Posterior cingulate gyrus (tissue), 11 donors: ENCODE measurements around the gene ARHGAP32.

Experiments used
- DNase-seq, 10 donors: peaks; one replicate each; pipeline versions ENCODE4 v3.0.0 to v3.0.0-alpha.2; 2020 to 2021; ENCODE audit warnings: mixed read lengths in 3 of 10
- intact Hi-C: fragments of 100-400 bp; cut with DNase I; formaldehyde crosslinking; loops from one replicate; pipeline ENCODE4 v1.15.1; 2023

The ARHGAP32 gene

DNA sequence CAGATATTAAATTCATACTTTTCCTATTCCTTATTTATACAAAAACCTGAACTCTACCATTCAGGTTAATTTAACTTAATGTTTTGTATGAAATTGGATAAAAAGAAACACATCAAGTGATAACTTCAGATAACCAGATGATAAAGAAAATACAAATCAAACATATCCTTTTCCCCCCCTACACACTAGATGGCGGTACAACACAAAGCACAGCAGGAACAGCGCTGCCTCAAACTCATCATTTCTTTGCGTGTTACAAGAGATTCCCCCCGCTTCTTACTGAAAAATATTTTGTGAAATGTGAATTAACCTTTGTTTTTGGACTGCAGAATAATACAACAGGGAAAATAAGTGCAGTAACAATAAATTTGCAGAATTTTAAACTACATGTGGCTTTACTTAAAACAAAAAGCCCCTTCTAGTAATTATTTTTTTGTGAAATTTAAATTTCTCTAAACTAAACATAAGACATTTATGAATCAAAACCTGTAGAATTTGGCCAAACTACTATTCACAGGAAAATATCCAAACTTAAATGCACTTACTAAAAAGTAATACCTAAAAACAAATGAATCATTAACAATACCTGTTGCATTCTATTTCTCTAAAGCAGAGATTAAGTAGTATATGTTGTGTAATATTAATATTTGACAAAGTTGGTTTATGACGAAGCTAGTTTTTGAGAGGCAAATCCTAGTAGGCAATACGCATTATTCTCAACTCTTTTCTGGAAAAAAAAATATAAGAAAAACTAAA is 74.4 kb downstream of the ARHGAP32 start:
- DNase-seq = peak in 4 of 10 donors; percentile 26 to 86 (median 42)
- intact Hi-C loops = loop anchor here (1.0 to 2.0 kb wide), 2 partner anchors 215 to 633 kb away; no protein-coding TSS in a partner anchor

DNA sequence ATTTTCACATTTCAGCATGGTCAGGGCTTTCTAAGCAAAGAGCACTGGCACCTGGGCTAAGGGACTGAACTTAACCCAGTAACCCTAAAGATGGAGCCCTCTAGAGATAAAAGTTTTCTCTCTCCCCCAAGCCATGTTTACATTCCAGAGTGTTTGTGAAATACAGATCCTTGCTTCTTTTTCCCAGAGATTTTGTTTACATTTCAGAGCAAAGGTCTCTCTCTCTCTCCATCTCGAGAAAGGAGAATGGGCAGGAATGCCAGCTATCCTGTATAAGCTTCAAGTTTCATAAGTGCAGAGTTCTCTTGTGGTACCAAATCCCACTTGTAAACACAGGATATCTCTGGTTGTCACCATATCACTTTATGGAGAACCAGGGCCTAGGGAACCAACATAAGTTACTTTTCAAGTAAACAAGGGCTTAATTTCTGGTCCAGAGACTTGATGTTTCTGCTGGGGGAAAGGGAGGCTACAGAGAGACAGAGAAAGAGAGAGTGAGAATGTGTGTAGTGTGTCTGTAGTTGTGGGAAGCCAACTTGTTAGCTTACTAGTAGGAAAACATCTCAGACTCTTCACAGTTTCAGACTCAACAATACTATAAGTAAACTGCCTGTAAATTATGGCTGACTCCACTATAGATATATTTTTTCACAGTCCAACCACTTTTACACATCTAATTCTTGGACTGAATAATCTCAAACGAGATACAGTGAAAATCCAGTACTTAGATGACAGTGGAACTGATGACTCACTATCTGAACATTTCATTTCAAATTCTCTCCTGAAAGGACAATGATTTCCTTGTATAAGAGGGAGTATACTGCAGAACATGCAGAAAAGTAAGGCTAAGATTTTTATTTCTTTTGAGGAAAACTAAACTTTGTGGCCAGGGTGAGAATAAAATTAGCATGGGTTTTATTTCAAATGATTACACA is 76.2 kb downstream of the ARHGAP32 start:
- no peak for DNase-seq

DNA sequence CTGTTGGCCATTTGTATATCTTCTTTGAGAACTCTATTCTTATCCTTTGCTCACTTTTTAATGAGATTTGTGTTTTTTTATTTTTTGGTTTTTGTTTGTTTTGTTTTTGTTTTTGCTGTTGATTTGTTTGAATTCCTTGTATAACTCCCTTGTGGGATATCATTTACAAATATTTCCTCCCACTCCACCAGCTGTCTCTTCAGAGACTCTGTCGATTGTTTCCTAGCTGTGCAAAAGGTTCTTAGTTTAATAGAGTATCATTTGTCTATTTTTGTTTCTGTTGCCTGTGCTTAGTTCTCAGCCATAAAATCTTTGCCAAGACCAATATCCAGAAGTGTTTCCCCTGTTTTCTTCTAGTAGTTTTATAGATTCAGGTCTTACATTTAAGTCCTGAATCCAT is 82.4 kb downstream of the ARHGAP32 start:
- intact Hi-C loops = no loop called here
- DNase-seq = no peak

More for the DNA sequence above, 76.2 kb downstream of the ARHGAP32 start:
- intact Hi-C loops = loop anchor here (2.0 kb wide), 1 partner anchor 635 kb away; no protein-coding TSS in a partner anchor

DNA sequence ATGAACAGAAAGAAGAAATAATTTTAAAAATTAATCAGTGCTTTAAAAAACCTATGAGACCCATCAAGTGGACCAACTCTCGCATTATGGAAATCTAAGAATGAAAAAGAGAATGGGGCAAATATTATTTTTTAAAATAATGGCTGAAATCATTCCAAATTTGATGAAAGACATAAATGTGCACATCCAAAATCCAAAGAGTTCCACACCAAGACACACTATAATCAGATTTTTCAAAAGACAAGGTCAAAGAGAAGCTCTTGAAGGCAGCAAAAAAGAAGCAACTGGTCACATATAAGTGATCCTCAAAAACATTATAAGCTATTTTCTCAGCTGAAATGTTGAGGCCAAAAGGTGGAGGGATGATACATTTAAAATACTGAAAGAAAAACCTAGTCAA is 85.3 kb downstream of the ARHGAP32 start:
- intact Hi-C loops = no loop called here
- no peak for DNase-seq

DNA sequence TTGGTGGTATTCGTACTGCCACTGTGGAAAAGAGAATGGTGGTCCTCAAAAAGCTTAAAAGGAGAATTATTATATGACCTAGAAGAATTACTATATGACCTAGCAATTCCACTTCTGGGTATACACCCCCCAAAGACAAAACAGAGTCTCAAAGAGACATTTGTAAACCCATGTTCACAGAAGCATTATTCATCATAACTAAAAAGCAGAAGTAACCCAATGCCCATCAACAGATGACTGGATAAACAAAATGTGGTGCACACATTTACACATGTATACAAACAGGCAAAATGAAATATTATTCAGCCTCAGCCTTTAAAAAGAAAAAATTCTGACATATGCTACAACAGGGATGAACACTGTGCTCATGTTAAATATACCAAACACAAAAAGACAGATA is 89.4 kb downstream of the ARHGAP32 start:
- DNase-seq = no peak
- intact Hi-C loops = no loop called here

DNA sequence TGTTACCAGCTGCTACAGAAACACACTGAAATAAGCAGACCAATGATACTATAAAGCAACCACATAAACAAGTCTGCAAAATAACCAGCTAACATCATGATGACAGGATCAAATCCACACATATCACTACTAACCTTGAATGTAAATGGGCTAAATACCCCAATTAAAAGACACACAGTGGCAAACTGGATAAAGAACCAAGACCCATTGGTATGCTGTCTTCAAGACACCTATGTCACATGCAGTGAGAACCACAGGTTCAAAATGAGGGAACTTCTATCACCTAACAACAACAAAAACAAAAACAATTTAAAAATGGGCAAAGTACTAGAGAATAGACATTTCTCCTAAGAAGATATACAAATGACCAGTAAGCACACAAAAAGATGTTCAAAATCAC is 89.9 kb downstream of the ARHGAP32 start:
- no peak for DNase-seq
- intact Hi-C loops = no loop called here

DNA sequence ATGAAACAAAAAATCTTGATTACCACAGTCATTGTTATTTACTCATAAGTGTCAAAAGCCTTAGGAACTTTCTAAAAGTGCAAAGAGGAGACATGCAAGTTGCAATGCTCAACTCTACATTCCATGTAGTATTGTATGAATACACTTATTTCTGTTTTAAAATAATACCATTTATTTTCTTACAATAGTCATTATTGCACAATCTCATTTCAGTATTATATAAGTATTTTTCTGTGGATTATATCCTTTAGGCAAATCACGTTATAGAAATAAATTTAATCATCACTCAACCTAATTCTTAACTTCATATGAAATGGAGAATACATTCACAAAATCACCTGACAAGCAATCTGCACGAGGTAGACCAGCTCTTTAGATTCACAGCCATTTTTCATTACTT is 98.8 kb downstream of the ARHGAP32 start:
- DNase-seq = no peak
- intact Hi-C loops = no loop called here

DNA sequence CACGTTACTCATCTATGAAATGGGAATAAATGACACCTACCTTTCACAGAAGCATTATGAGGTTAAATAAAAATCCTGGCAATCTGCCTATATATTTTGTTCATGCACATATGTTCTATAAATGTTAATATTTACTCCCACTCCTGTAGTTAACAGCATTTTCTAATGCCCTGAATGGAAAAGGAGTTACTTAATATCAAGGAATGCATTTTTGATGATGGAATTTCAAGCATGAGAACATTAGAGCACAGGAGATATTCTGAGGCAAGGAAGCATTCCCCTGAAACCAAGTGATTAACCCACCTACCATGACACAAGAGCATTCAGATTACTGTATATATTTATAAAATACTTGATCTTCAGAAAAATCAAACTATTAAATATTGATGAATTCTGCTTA is 102.1 kb downstream of the ARHGAP32 start:
- intact Hi-C loops = no loop called here
- DNase-seq = no peak

DNA sequence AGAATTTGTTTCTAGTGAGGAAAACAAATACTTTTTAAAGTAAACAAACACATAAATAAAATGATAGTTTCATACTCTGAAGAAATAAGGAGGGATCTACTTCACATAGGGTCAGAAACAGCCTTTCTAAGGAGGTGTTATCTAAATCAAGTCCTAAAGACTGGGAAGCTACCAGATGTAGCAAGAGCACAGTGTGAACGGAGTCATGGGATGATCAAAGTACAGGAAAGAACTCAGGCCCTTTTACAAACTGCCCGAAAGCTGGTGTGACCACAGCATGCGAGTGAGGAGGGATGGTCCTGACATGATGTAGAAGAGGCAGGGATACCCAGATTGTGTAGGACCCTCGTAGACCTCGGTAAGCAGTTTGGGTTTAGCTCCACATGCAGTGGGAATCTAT is 102.8 kb downstream of the ARHGAP32 start:
- intact Hi-C loops = no loop called here
- no peak for DNase-seq

DNA sequence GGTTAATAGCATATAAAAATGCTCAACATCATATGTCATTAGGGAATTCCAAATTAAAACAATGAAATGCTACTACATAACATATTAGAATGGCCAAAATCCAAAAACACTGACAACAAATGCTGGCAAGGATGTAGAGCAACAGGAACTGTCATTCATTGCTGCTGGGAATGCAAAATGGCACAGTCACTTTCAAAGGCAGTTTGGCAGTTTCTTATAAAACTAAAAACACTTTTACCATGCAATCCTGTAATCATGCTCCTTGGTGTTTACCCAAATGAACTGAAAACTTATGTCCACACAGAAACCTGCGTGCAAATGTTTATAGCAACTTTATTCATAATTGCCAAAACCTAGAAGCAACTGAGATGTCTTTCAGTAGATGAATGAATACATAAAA is 105.1 kb downstream of the ARHGAP32 start:
- DNase-seq = no peak
- intact Hi-C loops = no loop called here

DNA sequence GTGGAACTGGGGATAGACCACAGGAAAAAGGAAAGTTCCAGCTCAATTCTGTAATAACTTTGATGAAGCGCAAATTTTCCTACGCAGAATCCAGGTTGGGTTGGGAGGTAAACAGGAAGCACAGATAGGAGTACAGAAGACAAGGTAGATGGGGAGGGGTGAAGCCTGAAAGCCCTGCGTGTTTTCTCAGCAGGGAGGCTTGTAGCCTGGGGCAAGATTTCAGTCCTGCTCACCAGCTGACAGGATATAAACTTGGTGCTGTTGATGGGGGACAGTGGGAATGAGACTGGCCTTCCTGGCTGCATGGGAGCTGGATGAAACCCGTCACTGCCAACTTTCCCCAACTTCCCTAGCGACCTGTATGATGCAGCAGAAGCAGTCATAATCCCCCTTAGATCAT is 114.9 kb downstream of the ARHGAP32 start:
- intact Hi-C loops = no loop called here
- DNase-seq = no peak

DNA sequence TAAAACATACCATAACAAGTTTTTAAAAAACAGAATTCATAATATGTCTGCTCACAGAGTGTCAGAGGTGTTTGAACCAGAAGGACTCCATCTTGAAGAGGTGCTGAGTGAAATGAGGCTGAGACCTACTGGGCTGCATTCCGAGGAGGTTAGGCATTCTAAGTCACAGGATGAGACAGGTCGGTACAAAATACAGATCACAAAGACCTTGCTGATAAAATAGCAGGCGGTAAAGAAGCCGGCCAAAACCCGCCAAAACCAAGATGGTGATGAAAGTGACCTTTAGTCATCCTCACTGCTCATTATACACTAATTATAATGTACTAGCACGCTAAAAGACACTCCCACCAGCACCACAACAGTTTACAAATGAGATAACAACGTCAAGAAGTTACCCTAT is 116.4 kb downstream of the ARHGAP32 start:
- intact Hi-C loops = no loop called here

DNA sequence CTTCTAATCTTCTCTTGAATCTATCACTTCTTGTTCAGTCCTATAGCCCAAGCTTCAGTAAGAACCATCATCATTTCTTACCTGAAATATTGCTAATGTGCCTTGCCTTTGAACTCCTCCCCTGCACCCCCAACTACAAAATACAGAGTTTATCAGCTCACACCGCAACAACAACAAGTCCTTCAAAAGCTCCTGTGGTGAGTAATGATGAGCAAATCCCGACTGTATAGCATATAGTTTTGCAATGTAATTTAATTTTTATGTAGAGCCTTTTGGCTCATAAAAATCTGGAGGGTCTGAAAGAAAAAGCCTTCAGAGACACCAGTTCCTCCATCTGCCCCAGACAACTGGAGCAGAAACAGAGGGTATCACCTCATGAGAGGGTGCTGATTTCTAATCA is 124.7 kb downstream of the ARHGAP32 start:
- DNase-seq = no peak
- intact Hi-C loops = no loop called here

More for the DNA sequence above, 116.4 kb downstream of the ARHGAP32 start:
- DNase-seq = no peak

DNA sequence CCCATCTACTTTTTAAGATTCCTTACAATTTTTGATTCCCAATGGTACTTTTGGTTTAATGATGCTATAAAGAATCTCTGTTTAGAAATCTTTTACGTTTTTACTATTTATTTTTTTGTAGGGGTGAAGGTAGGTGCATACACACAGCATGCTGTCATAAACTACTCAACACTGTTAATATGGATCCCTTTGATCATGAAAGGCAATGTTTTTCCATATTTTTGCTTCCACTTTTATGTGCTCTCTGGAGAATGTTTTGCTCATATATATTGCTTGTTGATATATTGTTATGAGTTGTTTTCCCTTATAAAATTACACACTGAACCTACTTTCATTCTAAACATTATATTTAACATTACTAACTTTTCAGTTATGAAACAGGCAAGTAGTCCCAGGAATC is 125.9 kb downstream of the ARHGAP32 start:
- intact Hi-C loops = no loop called here
- DNase-seq = no peak

DNA sequence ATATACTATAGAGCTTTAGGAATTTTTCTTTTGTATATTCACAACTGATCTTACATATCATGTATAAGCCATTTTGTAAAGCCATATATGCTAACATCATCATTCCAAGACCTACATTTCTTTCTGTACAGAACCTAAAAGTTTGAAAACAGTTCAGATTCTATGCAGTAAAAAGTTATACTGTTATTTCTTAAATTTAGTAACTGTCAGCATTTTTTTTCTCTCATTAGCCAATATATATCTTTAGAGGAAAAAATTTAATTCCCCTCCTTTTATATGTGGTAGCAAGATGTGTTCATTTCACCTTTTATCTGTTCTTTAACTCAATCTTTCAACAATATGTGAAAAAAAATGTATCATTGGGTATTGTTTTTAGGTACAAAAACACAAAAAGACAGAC is 129.0 kb downstream of the ARHGAP32 start:
- DNase-seq = no peak
- intact Hi-C loops = no loop called here

DNA sequence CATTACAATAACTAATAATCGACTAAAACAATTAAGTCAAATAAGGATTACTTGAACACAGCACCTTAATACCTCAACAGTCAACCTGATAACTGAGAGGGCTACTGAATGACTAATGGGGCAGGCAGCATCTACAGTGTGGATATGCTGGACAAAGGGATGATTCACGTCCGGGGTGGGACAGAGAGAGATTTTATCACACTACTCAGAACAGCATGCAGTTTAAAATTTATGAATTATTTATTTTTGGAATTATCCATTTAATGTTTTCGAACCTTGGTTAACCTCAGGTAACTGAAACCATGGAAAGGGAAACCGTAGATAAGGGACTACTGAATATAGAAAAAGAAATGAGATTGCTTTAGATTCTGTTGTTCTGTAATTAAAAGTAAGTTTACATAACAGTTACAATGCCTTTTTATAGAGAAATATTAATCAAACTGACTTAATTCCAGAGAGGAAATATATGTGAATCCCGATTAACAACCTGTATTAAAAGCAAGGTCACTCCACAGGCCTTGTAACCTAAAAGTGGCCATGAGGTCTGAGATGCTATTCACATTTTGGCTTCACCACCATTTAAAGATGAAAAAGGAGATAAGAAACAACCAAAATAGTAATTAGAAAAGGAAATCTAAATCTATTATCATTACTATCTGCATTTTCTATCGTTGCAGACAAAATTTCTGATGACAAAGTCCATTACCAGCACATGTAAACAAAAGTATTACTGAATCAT is 130.5 kb downstream of the ARHGAP32 start:
- intact Hi-C loops = no loop called here
- DNase-seq = no peak

DNA sequence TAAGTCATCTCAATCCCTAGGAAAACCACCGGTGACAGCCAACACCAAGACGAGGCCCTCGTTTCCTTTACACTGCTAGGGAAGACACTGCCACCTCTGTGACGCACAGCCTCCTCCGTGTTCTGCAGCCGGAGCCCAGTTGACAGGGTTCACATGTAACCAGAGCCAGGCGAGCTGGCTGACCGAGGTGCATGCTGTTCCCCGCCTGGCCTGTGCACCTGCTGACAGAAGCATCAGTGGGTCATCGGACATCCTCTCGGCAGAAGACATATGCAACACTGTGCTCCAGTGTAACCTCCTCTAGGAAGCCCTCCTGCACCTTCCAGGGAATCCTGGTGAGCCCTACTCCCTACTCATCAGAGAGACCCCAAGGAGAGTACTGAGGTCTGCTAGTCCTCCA is 135.2 kb downstream of the ARHGAP32 start:
- intact Hi-C loops = no loop called here
- DNase-seq = peak in 2 of 10 donors; percentile 63 to 76

DNA sequence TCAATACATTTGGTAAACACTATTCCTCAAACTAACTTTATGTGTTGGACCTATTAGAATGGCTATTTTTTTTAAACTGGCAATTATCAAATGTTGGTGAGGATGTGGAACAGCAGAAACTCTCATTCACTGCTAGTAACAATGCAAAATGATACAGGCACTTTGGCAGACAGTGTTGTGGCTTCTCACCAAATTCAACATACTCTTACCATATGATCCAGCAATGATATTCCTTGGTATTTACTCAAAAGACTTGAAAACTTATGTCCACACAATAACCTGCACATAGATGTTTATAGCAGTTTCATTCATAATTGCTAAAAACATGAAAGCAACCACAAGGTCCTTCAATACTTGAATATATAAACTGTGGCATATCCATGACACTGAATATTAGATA is 136.9 kb downstream of the ARHGAP32 start:
- DNase-seq = no peak
- intact Hi-C loops = no loop called here

DNA sequence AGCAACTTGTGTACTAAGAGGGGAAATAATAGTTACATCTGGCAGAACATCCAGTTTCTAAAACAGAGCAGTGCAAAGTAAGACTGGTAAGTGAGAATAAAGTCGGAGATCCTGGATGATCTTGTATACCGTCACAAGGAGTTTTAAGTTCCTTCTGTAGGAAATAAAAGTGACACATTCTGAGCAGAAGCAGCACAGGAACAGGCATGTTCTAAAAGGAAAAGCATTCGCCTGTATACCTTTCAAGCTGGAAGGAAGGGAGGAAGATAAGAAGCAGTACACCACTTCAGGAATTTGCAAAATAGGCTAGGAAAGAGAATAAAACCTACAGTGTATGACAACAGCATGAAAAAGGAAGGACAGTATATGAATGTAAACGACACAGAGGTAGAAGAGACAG is 143.2 kb downstream of the ARHGAP32 start:
- intact Hi-C loops = no loop called here
- DNase-seq = no peak

DNA sequence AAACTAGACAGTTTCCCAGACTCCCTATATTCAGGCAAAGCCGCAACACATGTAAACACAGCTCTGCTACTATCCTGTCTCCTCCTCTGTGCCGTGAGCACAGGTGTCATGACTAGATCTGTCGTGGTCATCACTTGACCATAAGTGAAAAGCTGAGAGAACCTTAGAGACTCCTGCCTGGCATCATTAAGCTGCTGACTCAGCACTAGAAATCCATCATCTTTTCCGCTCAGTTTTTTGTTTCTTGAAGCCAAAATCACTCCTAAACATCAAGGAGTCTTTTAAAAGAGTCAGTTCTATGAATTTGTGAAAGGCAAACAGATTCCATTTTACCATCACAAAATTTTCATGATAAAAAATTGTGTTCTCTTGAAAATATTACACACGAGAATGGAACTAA is 147.0 kb downstream of the ARHGAP32 start:
- no peak for DNase-seq
- intact Hi-C loops = no loop called here

DNA sequence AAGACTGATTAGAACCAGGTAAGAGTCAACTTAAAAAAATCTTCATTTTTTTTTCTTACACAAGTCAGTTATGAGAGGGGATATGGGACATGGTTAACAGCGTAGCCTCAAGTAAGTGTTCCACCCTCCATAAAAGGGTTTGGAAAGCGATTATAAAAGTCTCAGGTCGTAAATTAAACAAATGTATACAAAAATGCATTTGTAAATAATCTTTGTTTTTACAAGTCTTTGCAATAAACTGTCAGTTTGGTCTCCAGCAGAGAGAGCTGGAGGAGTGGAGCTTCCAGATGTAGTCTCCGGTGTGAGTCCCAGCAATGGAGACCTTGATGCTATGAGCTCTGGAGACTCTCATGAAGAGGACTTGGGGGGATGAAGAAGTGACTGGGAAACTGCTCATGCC is 149.6 kb downstream of the ARHGAP32 start:
- intact Hi-C loops = no loop called here
- no peak for DNase-seq
